ENCODE results near the gene KIF3C.

DNA sequence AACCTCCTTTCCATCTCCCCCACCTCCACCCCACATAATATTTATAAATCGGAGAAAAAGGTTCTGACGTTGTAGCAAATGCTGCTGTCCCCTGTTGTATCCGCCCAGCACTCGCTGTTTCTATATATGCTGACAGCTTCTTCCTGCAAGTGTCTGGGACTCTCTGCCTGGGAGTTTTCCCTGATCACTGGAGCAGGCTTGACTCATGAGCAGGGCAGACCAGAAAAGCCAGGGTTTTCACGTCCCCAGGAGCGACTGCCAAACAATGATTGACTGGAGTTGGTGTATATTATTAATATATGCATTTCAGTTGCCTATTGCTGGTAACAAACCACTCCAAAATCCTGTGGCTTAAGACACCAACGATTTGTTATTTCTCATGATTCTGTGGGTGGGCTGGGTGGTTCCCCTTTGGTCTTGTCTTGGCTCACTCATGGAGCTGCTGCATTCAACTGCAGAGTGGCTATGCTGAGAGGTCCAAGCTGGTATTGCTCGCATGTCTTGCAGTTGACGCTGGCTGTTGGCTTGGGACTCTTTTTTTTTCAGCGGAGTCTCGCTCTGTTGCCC lies 82.8 kb downstream of the KIF3C start:
- TF ChIP-seq POLR2AphosphoS5 (IDR thresholded peaks at IDR 0.05) (no peak), POLR2A (IDR thresholded peaks at IDR 0.05; ENCODE audit: low read depth) (no peak), EP300 (IDR thresholded peaks at IDR 0.05) (no peak)
- TF ChIP-seq, protein P1, sequence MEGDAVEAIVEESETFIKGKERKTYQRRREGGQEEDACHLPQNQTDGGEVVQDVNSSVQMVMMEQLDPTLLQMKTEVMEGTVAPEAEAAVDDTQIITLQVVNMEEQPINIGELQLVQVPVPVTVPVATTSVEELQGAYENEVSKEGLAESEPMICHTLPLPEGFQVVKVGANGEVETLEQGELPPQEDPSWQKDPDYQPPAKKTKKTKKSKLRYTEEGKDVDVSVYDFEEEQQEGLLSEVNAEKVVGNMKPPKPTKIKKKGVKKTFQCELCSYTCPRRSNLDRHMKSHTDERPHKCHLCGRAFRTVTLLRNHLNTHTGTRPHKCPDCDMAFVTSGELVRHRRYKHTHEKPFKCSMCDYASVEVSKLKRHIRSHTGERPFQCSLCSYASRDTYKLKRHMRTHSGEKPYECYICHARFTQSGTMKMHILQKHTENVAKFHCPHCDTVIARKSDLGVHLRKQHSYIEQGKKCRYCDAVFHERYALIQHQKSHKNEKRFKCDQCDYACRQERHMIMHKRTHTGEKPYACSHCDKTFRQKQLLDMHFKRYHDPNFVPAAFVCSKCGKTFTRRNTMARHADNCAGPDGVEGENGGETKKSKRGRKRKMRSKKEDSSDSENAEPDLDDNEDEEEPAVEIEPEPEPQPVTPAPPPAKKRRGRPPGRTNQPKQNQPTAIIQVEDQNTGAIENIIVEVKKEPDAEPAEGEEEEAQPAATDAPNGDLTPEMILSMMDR (IDR thresholded peaks at IDR 0.05), result no peak
